Head of caudate nucleus (tissue), 42 donors: Measurements from ENCODE around the gene COPS3.
"Not testable (repeated sequence)": the region's sequence is repeated elsewhere in the genome, so short reads cannot be mapped to it uniquely, and the experiment has no call there.

Source experiments
- DNase-seq, 42 donors: peaks; one replicate each; pipeline versions ENCODE4 v3.0.0 to v3.0.0-alpha.2; 2020 to 2021; ENCODE audit warnings: mixed read lengths in 7 of 42
- intact Hi-C: fragments of 100-400 bp; cut with DNase I; formaldehyde crosslinking; loops from one replicate; pipeline ENCODE4 v1.15.0; 2022

Gene COPS3

DNA sequence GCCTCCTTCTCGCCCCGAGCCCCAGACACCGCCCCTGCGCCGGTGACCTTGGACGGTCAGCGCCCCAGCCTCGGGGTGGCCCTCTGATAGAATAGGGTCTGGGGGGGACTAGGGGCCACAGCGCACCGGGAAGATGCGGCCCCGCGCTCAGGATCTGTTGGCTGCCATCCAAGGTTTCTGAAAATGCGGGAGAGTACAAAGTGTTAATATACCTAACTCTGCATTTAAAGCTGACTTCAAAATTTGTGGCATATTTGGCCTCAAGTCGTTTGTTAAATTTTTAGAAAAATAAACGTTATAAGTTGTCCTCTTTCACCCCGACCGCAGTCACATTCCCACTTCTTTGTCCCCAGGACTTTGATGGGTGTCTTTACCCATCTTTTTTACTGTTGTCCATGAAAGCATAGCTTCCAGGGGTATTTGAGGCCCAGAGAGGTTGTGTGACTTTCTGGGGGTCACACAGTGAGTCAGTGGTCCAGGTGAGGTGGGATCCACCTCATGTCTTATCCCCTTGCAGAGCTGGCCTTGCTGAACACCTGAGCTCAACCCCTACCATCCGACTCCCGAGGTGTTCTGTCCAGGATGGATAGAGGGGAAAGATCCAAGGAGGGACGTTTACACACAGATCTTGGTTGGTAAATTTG lies 22.9 kb upstream of the COPS3 start:
- intact Hi-C loops = no loop called here
- peak in 1 of 42 donors; percentile 9 for DNase-seq

DNA sequence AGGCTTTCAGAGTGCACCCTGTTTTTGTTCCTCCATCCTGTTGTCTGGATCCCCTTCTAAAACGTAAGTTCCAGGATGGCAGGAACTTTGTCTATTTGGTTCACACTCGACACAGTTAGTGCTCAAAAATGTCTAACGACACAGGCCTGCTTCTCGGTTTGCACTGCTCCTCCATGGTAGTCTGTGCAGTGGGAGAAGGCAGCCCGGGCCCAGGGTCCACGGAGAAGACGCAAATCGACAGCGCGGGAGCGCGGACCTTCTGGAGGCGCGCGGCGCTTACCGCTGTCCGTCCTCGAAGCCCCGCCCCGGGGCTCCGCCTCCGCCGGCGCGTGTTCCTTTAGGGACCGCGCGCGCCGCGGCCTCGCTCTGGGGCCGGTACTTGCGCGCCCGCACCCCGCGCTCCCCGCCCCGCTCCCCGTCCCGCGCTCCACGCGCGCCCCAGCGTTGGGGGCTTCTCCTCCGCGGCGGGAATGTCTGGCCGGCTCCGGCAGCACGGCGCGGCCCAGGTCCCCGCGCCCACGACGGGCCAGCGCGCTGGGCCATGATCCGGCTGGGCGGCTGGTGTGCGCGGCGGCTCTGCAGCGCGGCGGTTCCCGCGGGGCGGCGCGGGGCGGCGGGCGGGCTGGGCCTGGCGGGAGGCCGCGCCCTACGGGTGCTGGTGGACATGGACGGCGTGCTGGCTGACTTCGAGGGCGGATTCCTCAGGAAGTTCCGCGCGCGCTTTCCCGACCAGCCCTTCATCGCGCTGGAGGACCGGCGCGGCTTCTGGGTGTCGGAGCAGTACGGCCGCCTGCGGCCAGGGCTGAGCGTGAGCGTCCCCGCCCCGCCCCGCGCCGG lies 22.2 kb upstream of the COPS3 start, which contains the start of gene NT5M:
Gene NT5M, plus strand, starts transcription at position 364 of the 837 bp plus-strand sequence. Its CDS starts 178 bp downstream, at position 542.
- DNase-seq = peak; percentile 38 to 90 (median 80)
- intact Hi-C loops = no loop called here

DNA sequence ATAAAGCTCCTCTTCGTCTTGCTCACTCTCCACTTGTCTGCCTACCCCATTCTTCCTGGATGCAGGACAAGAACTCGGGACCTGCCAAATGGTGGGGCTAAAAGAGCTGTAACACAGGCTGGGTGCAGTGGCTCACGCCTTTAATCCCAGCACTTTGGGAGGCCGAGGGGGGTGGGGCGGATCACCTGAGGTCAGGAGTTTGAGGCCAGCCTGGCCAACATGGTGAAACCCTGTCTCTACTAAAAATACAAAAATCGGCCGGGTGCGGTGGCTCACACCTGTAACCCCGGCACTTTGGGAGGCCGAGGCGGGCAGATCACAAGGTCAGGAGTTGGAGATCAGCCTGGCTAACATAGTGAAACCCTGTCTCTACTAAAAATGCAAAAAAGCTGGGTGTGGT lies 20.6 kb upstream of the COPS3 start:
- DNase-seq, intact Hi-C loops: not testable (repeated sequence)

DNA sequence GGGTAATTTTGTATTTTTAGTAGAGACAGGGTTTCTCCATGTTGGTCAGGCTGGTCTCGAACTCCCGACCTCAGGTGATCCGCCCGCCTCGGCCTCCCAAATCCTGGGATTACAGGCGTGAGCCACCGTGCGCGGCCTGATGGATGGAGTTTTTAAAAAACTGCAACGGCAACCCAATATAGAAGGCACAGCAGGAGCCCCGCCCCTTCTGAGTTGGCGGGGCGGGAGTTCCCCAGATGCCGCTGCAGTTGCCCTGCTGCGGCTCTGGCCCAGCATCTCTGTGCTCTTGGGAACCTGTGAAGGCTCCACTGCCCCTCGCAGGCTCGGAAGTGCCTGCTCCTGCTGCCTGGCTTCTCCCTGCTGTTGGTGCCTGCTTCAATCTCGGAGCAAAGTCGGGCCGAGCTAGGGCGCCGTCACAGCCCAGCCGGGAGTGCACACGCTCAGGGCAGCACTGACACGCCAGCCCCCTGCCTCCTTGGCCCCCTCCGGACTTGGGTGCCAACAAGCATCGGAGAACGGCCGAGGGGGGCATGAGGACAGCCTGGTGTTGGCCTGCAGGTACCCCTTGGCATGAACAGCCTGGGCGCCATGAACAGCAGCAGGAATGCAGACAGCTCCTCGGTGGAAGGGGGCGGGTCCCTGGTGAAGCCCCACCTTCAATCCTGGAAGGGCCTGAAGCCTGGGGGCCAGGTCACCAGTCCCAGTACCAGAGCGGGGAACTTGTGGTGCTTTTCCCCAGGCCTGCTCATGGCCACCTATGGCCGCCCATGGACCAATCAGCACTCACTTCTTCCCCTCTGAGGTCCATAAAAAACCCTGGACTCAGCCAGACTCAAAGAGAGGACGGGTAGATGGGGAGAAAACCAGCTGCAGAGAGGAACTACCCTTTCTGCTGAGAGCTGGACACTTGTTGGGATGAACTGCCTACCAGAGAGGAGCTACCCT lies 19.9 kb upstream of the COPS3 start:
- intact Hi-C loops = no loop called here
- DNase-seq = peak in 38 of 42 donors; percentile 14 to 70 (median 40)

DNA sequence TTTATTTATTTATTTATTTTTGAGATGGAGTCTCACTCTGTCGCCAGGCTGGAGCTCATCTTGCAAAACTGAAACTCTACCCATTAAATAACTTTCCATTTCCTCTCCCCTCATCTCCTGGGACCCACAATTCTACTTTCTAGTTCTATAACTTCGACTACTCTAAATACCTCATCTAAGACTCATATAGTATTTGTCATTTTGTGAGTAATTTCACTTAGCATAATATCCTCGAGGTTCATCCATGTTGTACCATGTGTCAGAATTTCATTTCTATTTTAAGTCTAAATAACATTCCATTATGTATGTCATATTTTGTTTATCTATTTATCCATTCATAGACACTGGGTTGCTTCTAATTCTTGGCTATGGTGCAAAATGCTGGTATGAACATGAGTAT lies 17.1 kb upstream of the COPS3 start:
- intact Hi-C loops = no loop called here
- no peak for DNase-seq

DNA sequence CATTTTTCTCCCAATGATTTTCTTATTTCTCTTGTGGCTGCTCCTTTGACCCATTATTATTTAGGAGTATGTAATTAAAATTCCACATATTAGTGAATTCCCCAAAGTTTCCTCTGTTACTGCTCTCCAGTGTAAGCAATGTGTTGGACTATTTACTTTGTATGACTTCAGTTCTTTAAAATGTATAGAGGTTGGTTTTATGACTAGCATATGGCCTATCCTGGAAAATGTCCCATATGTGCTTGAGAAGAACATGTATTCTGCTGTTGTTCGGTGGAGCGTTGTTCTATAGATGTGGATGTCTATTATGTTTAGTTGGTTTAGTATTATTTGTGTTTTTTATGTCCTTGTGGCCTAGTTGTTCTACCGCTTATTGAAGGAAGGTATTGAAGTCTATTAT lies 16.2 kb upstream of the COPS3 start:
- no peak for DNase-seq
- intact Hi-C loops = no loop called here

DNA sequence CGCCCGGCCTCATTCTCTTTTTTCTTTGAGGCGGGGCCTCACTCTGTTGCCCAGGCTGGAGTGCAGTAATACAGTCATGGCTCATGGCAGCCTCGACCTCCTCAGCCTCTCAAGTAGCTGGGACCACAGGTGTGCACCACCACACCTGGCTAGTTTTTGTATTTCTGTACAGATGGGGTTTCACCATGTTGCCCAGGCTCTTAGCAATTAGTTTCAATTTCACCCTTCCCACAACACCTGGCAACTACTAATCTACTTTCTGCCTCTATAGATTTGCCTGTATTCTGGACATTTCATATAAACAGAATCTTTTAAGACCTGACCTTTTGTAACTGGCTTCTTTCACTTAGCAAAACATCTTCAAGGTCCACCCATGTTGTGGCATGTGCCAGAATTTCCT lies 14.1 kb upstream of the COPS3 start:
- intact Hi-C loops = no loop called here
- peak in 1 of 42 donors; percentile 3 for DNase-seq

DNA sequence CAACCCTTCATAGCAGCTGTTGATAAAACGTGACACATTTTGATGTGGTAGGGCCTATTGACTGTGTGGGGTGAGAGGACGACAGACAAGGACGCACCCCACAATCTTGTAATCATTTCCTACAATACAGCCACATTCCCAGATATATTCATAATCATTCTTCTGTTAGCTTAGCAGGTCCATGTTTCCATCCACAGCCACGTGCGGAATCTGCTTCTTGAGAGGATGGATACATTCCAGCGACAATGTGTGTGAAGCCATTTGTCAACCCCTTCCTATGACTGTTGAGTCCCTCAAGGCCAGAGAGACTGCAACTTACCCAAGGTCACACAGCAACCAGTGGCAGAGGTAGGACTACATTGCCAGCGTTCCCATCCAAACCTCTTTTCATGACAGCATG lies 8.7 kb upstream of the COPS3 start:
- DNase-seq = peak in 1 of 42 donors; percentile 26
- intact Hi-C loops = no loop called here

DNA sequence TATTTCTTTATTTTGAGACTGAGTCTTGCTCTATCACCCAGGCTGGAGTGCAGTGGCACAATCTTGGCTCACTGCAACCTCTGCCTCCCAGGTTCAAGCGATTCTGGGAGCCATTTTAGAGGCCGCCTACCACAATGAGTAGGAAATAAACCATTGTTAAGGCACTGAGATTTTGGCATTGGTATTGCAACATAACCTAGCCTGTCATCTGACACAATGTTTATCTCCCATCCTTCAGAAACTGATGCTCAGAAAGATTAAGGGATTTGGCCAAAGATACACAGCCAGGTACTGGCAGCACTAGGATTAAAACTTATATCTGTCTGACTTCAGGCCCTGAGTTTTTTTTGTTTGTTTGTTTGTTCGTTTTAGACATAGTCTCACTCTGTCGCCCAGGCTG lies 8.0 kb upstream of the COPS3 start:
- no peak for DNase-seq
- intact Hi-C loops = no loop called here

DNA sequence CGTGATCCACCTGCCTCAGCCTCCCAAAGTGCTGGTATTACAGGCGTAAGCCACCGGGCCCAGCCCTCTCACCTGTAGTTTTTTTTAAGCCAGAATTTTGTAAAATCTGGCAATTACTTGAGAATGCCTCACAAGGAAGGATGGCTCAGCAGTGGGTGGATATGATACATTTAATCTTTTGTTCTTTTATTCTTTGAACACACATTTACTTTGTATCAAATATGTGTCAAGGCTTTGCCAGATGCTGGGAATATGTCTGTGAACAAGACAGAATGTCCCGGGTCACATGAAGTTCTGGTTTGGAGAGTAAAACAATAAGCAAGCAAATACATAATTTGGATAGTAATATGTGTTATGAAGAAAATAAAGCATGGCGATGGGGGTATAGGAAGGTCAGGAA lies 4.9 kb upstream of the COPS3 start:
- DNase-seq = peak in 10 of 42 donors; percentile 14 to 62 (median 35)
- intact Hi-C loops = no loop called here

DNA sequence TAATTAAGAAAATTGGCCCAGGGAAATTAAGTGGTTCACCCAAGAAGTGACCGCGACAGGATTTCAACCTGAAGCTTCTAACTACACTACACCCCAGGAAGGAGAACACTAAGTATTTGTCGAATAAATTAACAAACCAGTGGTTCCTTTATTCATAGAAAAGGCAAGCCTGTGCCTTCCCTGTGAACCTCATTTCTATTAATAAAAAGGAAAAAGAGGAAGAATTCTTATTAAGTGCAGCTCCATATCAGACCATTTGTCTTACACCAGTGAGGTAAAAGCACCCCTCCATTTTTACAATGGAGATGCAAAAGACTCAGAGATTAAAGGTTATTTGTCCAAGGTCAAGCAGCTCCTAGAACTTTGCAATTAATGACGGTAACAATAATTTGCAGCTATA lies 1.7 kb downstream of the COPS3 start:
- intact Hi-C loops = no loop called here
- peak in 1 of 42 donors; percentile 1 for DNase-seq

DNA sequence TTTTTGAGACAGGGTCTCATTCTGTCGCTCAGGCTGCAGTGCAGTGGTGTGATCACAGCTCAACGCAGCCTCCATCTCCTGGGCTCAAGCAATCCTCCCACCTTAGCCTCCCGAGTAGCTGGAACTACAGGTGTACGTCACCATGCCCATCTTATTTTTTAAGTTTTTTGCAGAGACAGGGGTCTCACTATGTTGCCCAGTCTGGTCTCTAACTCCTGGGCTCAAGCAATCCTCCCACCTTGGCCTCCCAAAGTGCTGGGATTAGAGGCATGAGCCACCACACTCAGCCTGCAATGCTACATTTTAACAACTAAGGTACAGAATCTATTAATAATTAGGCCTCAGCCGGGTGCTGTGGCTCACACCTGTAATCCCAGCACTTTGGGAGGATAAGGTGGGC lies 3.6 kb downstream of the COPS3 start:
- intact Hi-C loops, DNase-seq: not testable (repeated sequence)

DNA sequence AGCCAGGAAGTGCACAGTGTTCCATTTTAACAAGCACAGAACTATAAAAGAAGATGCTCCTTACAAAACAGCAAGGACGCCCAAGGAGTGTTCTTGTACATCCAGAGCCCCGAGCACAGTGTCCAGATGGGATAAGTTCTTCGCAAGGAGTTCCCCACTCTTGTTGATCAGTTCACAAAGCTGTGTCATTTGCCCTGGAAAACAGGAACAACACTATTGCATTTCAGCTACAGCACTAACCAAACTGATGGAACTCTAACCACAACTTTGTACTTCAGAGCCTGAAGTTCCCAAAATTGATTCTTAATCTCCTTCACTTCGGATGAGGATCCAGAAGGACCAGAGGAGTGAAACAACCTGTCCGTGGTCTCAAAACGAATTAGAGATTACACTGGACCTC lies 5.1 kb downstream of the COPS3 start:
- DNase-seq = peak in 1 of 42 donors; percentile 8
- intact Hi-C loops = no loop called here

DNA sequence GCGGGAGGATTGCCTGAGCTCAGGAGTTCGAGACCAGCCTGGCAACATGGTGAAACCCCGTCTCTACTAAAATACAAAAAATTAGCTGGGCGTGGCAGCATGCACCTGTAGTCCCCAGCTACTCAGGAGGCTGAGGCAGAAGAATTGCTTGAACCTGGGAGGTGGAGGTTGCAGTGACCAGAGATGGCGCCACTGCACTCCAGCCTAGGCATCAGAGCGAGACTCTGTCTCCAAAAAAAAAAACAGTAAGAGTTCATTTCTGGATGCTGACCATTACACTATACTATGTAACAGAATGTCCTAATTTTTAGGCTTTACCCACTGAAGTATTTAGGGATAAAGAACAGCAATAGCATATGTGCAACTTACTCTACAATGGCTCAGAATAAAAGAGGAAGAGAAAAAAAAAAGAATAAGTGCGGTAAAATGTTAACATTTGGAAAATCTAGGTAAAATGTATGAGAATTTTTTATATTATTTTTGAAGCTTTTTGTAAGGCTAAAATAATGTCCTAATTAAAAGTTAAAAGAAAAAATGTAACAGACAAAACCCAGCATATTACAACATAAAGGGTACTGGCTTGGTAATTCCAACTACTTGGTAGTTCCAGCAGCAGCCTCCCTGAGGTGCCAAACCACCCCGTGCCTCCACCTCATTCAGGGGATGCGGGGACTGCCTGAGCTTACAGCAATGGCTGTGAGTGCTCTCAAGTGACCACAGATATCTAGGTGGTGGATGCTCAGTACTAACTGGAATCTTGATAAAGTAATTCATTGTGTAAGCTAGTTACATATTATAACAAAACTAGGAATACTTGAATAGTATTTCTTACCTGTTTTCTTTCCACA lies 10.9 kb downstream of the COPS3 start:
- peak in 2 of 42 donors; percentile 7 to 9 for DNase-seq
- intact Hi-C loops = no loop called here

DNA sequence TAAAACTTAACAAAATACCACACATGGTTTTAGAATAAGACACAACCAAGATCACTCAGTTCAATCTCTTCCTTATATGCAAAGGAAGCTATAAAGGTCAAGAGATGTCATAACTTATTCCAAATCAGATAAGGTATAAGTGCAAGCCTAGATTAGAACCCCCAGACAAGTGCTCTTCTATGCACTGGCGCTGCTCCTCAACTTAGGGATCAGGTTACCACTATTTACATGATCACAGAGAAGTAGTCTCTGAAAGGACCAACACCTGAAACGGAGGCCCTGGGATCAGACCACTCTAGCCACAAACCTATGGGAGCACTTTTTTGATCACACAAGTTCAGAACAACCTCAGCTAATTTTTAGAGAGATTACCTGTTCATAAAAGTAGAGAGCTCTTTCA lies 16.6 kb downstream of the COPS3 start:
- DNase-seq = peak in 1 of 42 donors; percentile 7

DNA sequence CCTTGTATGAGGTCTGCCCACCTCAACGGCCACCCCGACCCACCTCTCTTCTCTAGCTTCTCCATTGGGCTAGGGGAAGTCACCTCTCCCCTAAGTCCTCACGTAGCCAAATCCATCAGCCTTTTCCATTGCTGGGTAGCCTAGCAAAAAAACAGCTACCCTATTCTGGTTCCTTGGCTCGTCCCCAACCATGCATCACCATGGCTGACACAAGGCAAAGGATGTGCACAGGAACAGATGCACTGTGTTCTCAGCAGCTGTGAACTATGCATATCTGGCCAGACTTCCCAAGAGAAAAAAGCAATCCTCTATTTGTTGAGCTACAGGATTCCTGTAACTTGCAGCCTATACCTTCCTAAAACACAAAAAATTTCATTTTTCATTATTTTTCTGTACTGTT lies 22.0 kb downstream of the COPS3 start:
- intact Hi-C loops = no loop called here
- peak in 40 of 42 donors; percentile 23 to 88 (median 70) for DNase-seq

More for the DNA sequence above, 16.6 kb downstream of the COPS3 start:
- intact Hi-C loops = no loop called here

DNA sequence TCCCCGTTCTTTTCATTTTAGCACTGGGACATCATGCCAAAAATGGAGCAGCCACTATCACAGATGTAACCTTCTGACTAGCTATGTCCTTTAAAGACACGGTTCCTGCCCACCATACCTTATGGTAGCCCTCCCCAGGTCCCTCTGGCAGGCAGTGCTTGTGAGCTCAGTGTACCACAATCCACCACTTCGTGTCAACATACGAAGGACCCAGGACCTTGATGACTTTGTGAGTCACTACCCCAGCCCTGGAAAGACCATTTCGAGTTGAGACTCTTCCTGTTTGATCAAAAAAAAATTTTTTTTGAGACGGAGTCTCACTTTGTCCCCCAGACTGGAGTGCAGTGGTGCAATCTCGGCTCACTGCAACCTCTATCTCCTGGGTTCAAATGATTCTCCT lies 23.0 kb downstream of the COPS3 start:
- intact Hi-C loops = no loop called here
- DNase-seq = peak in 3 of 42 donors; percentile 7 to 19 (median 14)

DNA sequence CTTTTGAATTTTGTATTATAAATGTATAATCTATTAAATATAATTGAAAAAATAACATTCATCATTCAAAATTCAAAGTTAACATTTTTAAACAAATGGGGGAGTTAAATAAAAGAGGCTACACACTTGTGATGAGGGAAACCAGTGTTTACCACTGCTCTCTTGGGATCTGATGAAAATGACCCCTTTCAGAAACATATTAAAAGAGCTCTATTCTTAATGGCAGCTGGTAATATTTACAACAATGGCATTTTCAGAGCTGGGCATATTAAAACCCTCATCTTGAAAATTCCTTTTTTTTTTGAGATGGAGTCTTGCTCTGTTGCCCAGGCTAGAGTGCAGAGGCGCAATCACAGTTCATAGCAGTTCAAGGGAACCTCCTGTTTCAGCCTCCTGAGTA lies 24.7 kb downstream of the COPS3 start:
- intact Hi-C loops = no loop called here

More for the DNA sequence above, 24.7 kb downstream of the COPS3 start:
- DNase-seq = no peak
